Measurements from ENCODE around the gene FSTL5.

FSTL5 gene

DNA sequence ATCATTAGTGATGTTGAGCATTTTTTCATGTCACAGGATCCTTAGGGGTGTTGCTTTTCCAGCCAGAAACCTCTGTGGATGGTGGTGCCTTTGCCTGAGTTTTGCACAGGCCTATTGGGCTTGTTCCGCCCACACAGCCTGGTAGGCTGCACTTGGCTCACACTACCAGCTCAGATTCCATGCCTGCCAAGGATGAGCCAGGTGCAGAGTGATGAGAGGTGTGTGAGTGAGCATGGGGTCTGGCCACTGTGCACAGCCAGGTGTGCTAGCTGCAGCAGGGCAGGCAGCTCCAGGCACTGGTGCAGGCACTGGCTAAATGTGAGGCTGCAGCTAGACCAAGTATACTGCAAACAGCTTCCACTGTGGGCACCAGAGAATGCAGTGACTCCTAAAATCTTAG, 341.6 kb downstream of the FSTL5 start:
- DNase-seq (ENCODE audit: low spot score), result no peak
- TF ChIP-seq CTCF (IDR thresholded peaks at IDR 0.05; ENCODE audit: extremely low read depth, missing control alignments), result no peak

DNA sequence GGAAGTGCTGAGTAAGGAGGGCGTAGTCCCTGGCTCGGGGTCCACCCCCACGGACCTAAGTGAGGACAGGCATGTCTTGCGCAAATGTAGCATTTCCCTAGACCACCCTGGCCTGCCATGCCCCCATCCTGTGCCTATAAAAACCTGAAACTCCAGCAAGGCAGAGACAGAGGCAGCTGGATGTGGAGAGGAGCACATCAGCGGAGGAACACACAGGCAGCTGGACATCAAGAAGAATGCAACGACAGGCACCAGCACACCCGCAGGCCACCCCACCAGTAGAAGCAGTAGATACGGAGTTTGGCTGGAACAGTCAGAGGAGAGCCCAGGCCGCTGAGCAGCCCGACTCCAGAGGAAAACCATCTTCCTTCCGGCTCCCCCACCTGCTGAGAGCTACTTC, 345.9 kb downstream of the FSTL5 start:
- DNase-seq (ENCODE audit: low spot score), result no peak
- no peak for TF ChIP-seq CTCF (IDR thresholded peaks at IDR 0.05; ENCODE audit: extremely low read depth, missing control alignments)

DNA sequence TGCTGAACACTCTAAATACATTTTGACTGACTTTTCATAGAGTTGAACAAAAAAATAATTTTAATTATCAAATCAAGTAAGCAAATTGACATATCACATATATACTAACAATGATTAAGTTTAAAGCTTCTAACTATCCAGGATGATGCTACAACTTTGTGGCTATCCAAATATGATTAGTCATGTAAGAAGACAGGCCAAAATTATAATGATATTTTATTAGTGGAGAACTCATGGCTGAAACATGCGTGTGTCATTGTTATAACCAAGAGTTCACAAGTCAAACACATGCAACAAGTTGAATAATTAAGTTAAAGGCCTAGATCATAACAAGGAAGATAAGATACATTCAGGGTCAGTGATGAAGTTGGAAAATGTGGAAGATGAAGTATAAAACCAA, 346.8 kb downstream of the FSTL5 start:
- no peak for DNase-seq (ENCODE audit: low spot score)
- TF ChIP-seq CTCF (IDR thresholded peaks at IDR 0.05; ENCODE audit: extremely low read depth, missing control alignments), result no peak

DNA sequence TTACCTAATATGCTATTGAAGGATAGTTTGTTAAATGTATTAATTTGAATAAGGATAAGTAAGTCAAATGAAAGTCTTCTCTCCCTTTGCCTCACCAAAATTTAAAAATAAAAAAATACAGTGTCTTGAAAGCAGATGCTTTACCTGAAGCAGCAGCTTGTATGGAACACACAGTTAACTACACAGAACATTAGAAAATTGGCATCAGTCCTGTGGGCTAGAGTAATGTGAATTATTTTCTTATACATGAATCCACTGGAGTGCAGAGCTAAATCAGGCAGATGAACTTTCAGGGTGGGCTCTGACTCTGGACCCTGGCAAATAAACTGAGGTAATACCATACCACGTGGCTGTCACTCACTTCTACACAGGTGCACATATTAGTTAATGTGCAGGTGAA, 348.0 kb downstream of the FSTL5 start:
- no peak for TF ChIP-seq CTCF (IDR thresholded peaks at IDR 0.05; ENCODE audit: extremely low read depth, missing control alignments)
- DNase-seq (ENCODE audit: low spot score), result no peak

- TF ChIP-seq CTCF (IDR thresholded peaks at IDR 0.05; ENCODE audit: extremely low read depth, missing control alignments), result no peak
- DNase-seq (ENCODE audit: low spot score), result no peak
Measured at GRCh38 chr4:161813889-161814288, 349.9 kb downstream of the FSTL5 start.

- TF ChIP-seq CTCF (IDR thresholded peaks at IDR 0.05; ENCODE audit: extremely low read depth, missing control alignments), result no peak
- no peak for DNase-seq (ENCODE audit: low spot score)
Measured at GRCh38 chr4:161813389-161813788, 350.4 kb downstream of the FSTL5 start.

GRCh38 chr4:161803171-161803570, 360.6 kb downstream of the FSTL5 start:
- DNase-seq (ENCODE audit: low spot score), result no peak
- no peak for TF ChIP-seq CTCF (IDR thresholded peaks at IDR 0.05; ENCODE audit: extremely low read depth, missing control alignments)

All from GM20000 (cell line).